Measurements from ENCODE around the gene CD81. TPM values are rescaled to one million over a fixed set of nuclear protein-coding genes. Genes with fewer than 3 reads are reported as not detected.

Gene CD81
- total RNA-seq, 2 experiments from 2014 or later, result 181 to 183 TPM

- intact Hi-C loops (cut with DNase I, micrococcal nuclease), result loop anchor here in 1 of 2 experiments (10.0 kb wide), 1 partner anchor 540 kb away; the partner anchor contains the start of gene LSP1
- H3K36me3 ChIP-seq (ENCODE audit: insufficient read depth, low read length), result peaks cover 55% of the 10 kb centered on the region
- no peak overlapping the region for H3K4me3 ChIP-seq (ENCODE audit: low read length)
- ATAC-seq (ENCODE audit: poor library complexity) (no peak), DNase-seq (no peak)
- H3K4me1 Mint-ChIP-seq (ENCODE audit: low read depth), result peaks cover 8% of the 10 kb centered on the region
- TF ChIP-seq CTCF (IDR thresholded peaks at IDR 0.05), result no peak
- H3K36me3 Mint-ChIP-seq (ENCODE audit: low read depth), result peaks cover 8% of the 10 kb centered on the region
- ChIA-PET CTCF (no interaction called here), POLR2A (no interaction called here)
- H3K4me1 ChIP-seq (ENCODE audit: insufficient read depth, low read length), result peaks cover 31% of the 10 kb centered on the region
- H3K4me3 Mint-ChIP-seq, result no peak overlapping the region
- no peak overlapping the region for H3K27ac ChIP-seq (ENCODE audit: low read depth in 1 of 2, low read length in 2 of 2)
- no peaks in the 10 kb centered on the region for H3K9me3 ChIP-seq (ENCODE audit: control insufficient read depth in 1 of 2, insufficient read depth in 1 of 2, low read length in 2 of 2)
- no peak overlapping the region for H3K27ac Mint-ChIP-seq
- no peaks in the 10 kb centered on the region for H3K9me3 Mint-ChIP-seq
- no peaks in the 10 kb centered on the region for H3K27me3 Mint-ChIP-seq
- no peaks in the 10 kb centered on the region for H3K27me3 ChIP-seq (ENCODE audit: control insufficient read depth in 1 of 2, insufficient read depth in 2 of 2, low read length in 2 of 2)
Measured at GRCh38 chr11:2395211-2395730, 18.2 kb downstream of the CD81 start.

GRCh38 chr11:2395856-2396255 lies 18.7 kb downstream of the CD81 start:
- Histone ChIP-seq H3K36me3 (ENCODE audit: insufficient read depth, low read length) (peaks cover 51% of the 10 kb centered on the region), H3K4me1 (ENCODE audit: insufficient read depth, low read length) (peaks cover 28% of the 10 kb centered on the region), H3K27me3 (ENCODE audit: control insufficient read depth in 1 of 2, insufficient read depth in 2 of 2, low read length in 2 of 2) (no peaks in the 10 kb centered on the region), H3K27ac (ENCODE audit: low read depth in 1 of 2, low read length in 2 of 2) (no peak overlapping the region), H3K4me3 (ENCODE audit: low read length) (no peak overlapping the region), H3K9me3 (ENCODE audit: control insufficient read depth in 1 of 2, insufficient read depth in 1 of 2, low read length in 2 of 2) (no peaks in the 10 kb centered on the region)
- Mint-ChIP-seq H3K9me3 (no peaks in the 10 kb centered on the region), H3K4me3 (no peak overlapping the region), H3K4me1 (ENCODE audit: low read depth) (peaks cover 13% of the 10 kb centered on the region), H3K27me3 (no peaks in the 10 kb centered on the region), H3K27ac (no peak overlapping the region), H3K36me3 (ENCODE audit: low read depth) (peaks cover 13% of the 10 kb centered on the region)
- ChIA-PET CTCF (no interaction called here), POLR2A (no interaction called here)
- ATAC-seq (ENCODE audit: poor library complexity) (no peak), DNase-seq (no peak)
- intact Hi-C loops (cut with DNase I, micrococcal nuclease), result loop anchor here in 1 of 2 experiments (10.0 kb wide), 1 partner anchor 541 kb away; the partner anchor contains the start of gene LSP1
- no peak for TF ChIP-seq CTCF (IDR thresholded peaks at IDR 0.05)

- peaks cover 16% of the 10 kb centered on the region for H3K4me1 Mint-ChIP-seq (ENCODE audit: low read depth)
- no peak overlapping the region for H3K27ac Mint-ChIP-seq
- no peaks in the 10 kb centered on the region for H3K27me3 ChIP-seq (ENCODE audit: control insufficient read depth in 1 of 2, insufficient read depth in 2 of 2, low read length in 2 of 2)
- intact Hi-C loops (cut with DNase I, micrococcal nuclease), result loop anchor here in 1 of 2 experiments (10.0 kb wide), 1 partner anchor 542 kb away; the partner anchor contains the start of gene LSP1
- H3K36me3 Mint-ChIP-seq (ENCODE audit: low read depth), result peaks cover 16% of the 10 kb centered on the region
- POLR2A ChIA-PET, result no interaction called here
- peaks cover 46% of the 10 kb centered on the region for H3K36me3 ChIP-seq (ENCODE audit: insufficient read depth, low read length)
- DNase-seq (no peak), ATAC-seq (ENCODE audit: poor library complexity) (no peak)
- no peak overlapping the region for H3K27ac ChIP-seq (ENCODE audit: low read depth in 1 of 2, low read length in 2 of 2)
- no peaks in the 10 kb centered on the region for H3K9me3 Mint-ChIP-seq
- no peak overlapping the region for H3K4me3 ChIP-seq (ENCODE audit: low read length)
- H3K4me3 Mint-ChIP-seq, result no peak overlapping the region
- H3K4me1 ChIP-seq (ENCODE audit: insufficient read depth, low read length), result peaks cover 28% of the 10 kb centered on the region
- H3K9me3 ChIP-seq (ENCODE audit: control insufficient read depth in 1 of 2, insufficient read depth in 1 of 2, low read length in 2 of 2), result no peaks in the 10 kb centered on the region
- TF ChIP-seq CTCF (IDR thresholded peaks at IDR 0.05), result no peak
- CTCF ChIA-PET, result no interaction called here
- no peaks in the 10 kb centered on the region for H3K27me3 Mint-ChIP-seq
Measured at GRCh38 chr11:2396471-2396870, 19.4 kb downstream of the CD81 start.
